ENCODE results near the gene TBX1. TPM values are rescaled to one million over a fixed set of nuclear protein-coding genes. Genes with fewer than 3 reads are reported as not detected.

The TBX1 gene
- total RNA-seq, 2 donors from 2014 or later, result 1.6 to 1.9 TPM

DNA sequence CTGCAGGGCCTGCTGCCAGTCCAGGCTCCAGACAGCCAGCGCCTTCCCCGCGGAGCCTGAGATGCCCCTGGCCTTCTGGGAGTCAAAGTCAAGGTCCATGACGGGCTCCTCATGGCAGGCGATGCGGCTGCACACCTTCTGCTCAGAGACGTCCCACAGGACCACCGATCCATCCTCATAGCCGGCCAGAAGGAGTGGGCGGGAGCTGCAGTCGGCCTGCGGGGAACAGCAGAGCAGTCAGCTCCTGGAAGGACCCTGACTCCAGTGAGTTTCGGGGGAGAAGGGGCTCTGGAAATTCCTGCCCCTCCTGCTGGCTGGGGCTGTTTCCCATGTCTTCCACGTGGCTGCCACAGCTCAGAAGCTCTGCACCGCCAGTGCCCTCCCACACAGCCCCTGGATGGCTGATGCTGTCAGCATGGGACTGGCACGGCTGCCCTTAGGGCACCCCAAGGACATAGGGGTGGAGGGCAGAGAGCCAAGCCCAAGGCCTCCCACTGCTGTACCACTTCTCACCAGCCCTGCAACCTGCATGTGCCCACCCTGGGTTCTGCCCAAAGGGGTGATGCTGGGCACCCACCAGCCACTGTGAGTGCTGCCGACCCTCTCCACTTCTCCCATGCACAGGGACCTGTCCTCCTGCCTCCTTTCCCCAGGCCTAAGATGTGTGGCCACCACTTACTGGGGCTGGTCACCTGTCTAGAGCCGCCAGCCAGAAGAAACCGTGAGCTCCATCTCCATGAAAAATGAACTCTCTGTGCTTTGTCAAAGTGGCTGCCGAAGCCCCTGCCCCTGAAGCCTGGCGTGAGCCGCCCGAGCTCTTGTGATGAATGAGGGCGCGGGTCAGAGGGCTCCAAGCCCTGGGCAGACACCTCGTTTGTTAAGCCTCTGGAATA lies 41.7 kb downstream of the TBX1 start:
- intact Hi-C loops (cut with DNase I, micrococcal nuclease), result no loop called here
- DNase-seq, result no peak
- ATAC-seq, result no peak

GRCh38 chr22:19802894-19803735 lies 42.5 kb downstream of the TBX1 start:
- no peak for DNase-seq
- ATAC-seq, result no peak
- intact Hi-C loops (cut with DNase I, micrococcal nuclease), result no loop called here

DNA sequence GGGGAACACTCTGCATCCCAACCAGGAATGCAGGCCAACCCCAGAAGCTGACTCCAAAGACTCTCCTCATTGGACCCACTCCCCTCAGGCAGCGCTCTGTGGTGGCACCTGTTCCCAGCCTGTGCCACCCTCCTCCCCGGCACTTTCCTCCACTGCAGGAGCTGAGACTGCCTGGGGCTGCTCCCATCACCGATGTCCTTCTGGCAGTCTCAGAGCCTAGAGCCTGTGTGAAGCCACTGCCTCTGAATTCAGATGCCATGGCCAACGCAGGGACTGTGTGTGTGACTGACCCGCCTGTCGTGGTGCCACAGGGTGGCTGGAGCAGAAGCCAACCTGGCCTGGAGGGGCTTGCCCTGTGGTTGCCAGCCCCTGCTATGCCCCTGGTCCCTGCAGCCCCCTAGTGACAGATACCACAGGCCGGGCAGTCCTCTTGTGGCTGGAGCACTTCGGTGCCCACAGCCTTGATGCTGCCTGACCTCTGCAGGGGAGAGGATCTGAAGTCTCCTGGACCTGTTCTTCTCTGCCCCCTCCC lies 43.2 kb downstream of the TBX1 start:
- ATAC-seq (no peak), DNase-seq (no peak)
- intact Hi-C loops (cut with DNase I, micrococcal nuclease), result no loop called here

GRCh38 chr22:19805821-19806212 lies 45.2 kb downstream of the TBX1 start:
- intact Hi-C loops (cut with DNase I, micrococcal nuclease), result no loop called here
- ATAC-seq (peak; percentile 8), DNase-seq (no peak)

- intact Hi-C loops (cut with DNase I, micrococcal nuclease), result no loop called here
- peak; percentile 87 to 91 for DNase-seq
- ATAC-seq, result peak; percentile 99
Observed at GRCh38 chr22:19806213-19807160, 45.9 kb downstream of the TBX1 start.

DNA sequence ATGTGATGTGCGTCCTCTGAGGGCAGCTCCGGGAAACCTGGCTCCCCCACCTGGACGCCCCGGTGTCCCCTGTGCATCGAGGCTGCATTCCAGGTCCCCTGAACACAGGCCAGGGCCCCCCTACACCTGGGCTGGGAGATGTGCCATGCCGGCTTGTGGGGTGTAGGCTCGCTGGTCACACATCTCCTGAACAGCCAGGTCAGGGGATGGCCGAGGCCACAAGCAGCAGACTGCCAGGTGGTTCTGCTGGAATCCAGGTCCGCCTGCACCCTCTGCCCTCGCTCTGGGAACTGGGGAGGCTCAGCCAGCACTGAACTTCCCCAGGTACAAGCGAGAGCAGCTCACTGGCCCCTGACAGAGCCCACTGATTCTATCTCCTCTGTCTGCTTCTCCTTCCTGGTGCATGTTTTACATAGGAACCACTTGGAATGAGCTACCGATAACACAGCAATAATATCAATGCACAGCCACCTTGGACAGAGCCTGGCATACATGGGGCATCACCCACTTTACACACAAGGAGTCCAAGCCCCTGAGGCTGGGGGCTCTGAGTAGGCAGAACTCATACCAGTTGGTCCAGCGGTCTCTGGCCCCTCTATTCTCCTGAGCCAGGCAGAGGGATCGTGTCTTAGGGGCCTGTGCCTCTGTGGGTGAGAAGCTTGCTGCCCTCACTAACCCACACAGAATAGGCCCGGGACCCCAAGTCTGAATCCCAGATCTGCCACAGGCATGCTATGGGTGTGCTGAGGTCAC lies 46.8 kb downstream of the TBX1 start:
- ATAC-seq (no peak), DNase-seq (no peak)
- intact Hi-C loops (cut with DNase I, micrococcal nuclease), result no loop called here

DNA sequence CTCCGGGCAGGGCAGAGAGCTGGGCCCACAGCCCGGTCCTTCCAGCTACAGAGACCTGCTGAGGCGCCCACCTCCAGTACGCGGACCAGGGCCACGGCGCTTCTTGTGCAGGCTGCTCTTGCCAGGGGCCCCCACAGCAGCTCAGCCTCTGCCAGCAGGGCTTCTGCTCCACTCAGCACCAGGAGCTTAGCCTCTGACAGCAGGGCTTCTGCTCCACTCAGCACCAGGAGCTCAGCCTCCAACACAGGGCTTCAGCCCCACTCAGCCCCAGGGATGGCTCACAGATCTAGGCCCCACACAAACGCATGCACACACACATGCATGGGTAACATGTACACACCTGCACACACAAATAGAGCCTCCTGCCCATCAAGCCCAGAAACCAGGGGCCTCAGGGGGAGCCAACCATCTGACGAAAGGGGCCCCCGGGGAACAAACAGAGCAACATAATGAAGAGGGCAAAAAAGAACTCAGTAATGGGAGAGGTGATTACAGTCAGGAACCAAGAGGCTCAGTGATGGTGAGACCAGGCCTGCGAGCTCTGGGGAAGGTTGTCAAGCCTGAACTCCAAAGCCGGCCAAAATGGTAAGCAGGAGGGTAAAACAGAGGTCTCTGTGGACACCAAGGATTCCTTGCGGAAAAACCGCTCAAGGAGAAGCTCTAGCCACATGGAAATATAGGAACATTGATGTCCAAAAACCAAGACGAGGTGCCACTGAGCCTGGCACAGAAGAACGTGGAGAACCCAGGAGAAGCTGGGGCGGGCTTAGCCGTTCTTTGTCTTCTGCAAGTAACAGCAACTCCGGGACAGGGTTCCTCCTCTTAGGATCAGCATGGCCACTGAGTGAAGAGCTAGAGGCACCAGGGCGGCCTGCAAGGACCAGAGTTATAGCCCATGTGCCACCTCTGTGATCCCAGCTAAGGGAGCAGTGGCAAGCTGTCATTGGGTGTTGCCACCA lies 47.6 kb downstream of the TBX1 start:
- DNase-seq (no peak), ATAC-seq (no peak)
- intact Hi-C loops (cut with DNase I, micrococcal nuclease), result no loop called here

DNA sequence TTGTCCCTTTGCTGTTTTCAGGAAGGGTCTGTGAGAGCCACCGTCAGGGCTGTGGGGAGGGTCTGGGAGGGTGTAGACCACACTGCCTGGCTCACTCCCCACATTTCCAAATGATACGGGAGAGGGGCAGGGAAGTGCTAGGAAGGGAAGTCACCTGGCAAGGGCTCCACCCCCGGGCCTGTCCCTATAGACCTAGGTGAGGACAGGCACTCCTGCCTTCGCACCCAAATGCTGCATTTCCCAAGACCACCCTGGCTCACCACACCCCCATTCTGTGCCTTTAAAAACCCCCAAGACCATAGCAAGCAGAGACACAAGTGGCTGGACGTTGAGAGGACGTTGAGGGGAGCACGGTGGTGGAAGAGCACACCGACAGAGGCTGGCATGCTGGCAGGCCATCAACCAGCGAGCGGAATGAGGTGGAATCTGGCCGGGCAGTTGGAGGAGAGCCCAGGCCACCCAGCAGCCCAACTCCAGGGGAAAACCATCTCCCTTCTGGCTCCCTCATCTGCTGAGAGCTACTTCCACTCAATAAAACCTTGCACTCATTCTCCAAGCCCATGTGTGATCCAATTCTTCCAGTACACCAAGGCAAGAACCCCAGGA lies 48.4 kb downstream of the TBX1 start:
- DNase-seq (no peak), ATAC-seq (no peak)
- intact Hi-C loops (cut with DNase I, micrococcal nuclease), result no loop called here

- no peak for DNase-seq
- ATAC-seq, result no peak
Observed at GRCh38 chr22:19809741-19810140, 49.2 kb downstream of the TBX1 start.

DNA sequence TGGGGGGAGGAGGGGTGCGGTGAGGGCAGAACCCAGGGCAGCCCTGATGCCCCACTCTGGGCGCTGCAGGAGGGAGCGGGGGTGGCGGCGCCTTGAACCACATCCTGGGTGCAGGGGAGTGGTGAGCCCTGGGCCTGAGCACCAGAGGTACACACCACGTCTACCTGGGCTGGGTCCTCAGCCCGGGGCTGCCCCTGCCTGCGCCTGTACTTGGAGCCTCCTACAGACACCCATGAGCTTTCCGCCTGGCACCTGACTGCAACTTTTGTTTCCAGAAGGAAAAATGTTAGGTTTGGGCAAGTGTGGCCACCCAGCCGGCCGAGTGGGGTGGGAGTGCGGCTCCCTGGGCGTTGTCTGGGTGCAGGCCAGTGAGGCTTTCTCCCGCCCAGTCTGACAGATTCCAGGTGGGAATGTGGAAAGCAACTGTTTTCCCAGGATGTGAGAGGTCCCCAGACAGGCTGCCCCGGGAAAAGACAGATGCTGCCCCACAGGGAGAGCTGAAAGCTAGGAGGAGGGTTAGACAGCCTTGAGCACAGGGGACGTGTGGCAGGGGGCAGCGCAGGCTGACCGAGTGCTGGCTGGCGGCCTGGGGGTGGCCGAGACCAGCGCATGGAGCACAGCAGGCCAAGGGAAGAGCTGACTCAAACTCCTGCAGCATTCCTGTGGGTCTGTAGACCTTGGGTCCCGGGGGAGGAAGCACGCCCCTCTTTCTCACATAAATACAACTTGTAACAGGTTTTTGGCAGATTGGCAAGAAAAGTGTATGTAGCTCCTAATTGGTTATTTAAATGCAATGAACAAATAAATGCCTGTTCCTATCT lies 50.0 kb downstream of the TBX1 start:
- DNase-seq, result no peak
- intact Hi-C loops (cut with DNase I, micrococcal nuclease), result no loop called here
- ATAC-seq, result no peak

More at GRCh38 chr22:19809741-19810140, 49.2 kb downstream of the TBX1 start:
- intact Hi-C loops (cut with DNase I, micrococcal nuclease), result no loop called here

- intact Hi-C loops (cut with DNase I, micrococcal nuclease), result no loop called here
- no peak for ATAC-seq
- no peak for DNase-seq
Observed at GRCh38 chr22:19811211-19811621, 50.6 kb downstream of the TBX1 start.

- intact Hi-C loops (cut with DNase I, micrococcal nuclease), result no loop called here
- ATAC-seq (no peak), DNase-seq (no peak)
Observed at GRCh38 chr22:19811811-19812771, 51.5 kb downstream of the TBX1 start.

DNA sequence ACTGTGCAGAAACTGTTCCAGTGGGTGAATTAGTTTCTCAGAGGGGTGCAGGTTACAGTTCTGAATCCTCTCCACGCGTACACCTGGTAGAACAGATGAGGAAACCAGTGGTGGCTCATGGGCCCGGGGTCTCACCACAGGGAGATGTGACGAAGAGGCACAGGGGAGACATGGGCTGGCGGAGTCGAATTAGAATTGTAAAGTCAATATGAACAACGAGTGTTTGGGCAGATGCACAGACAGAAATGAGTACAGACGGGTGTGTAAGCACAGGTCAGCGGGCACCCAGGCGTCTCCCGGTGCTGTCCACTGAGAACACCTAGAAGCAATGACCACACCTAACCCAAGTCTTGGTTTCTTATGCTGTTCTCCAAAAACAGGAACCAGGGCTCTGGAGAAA lies 52.3 kb downstream of the TBX1 start:
- no peak for ATAC-seq
- DNase-seq, result no peak
- intact Hi-C loops (cut with DNase I, micrococcal nuclease), result no loop called here

DNA sequence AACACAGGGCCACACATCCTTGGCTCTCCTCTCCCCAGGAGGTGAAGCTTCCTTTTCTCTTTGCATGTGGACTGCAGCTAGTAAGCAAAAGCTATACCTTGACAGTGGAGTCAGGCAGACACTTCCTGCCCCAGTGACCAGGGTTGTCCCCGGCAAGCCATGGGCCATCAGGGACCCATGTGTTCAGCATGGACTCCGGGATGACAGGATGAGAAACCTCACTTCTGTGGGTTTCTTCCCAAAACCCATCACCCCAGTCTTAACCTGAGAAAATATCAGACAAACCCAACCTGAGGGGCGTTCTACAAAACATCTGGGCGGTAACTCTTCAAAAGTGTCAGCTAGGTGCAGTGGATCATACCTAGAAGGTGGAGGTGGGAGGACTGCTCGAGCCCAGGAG lies 53.9 kb downstream of the TBX1 start:
- DNase-seq, result no peak
- ATAC-seq, result no peak
- intact Hi-C loops (cut with DNase I, micrococcal nuclease), result no loop called here
